Daoy (cell line): ENCODE results near the gene CCDC71L. TPM values are rescaled to one million over a fixed set of nuclear protein-coding genes. Genes with fewer than 3 reads are reported as not detected.

Source experiments
- DNase-seq: peaks from one replicate; pipeline ENCODE4 v3.0.0-alpha.2; 2015; ENCODE audit warnings: low read depth
- total RNA-seq: library from RNA; depleted of rRNA; stranded (reverse); fragments of >200 nt; shearing (Covaris generic); gene quantifications from 2 replicates; pipeline ENCODE4 v1.2.3, GENCODE V29; 2014

The CCDC71L gene
- total RNA-seq, 1 experiment from 2014 or later = 29.7 TPM

DNA sequence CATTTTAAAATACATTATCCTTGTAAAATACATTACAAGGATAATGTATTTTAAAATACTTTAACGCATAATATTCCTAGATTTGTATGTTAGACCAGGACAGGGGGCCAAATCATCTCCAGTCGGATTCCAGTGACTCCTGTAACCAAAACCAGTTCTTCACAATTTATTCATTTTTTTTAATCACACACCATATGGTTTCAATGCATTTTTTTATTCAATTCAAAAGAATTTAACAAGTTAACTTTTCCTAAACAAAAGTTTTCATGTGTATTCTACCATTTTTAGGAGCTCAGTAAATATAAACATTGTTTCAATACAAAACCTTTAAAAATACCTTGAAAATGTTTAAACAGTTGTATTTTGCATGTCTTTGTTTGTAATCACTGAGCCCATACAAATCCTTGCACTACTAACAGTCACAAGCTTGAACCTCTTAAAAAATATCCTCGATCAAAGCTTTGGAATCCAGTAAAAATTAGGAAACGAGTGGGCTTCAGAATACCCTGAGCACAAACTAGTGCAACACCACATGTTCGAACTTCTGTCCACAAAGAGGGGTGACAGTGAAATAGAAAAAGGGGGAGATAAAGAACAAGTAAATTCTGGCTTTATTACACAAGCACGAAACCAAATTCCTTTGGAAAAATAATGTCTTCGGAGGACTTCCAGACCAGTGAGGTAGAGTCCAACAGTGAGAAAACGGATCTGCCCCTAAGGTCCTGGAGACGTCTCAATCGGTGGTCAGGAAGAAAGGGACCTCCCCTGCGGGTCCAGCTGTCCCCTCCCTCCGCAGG, 1.6 kb downstream of the CCDC71L start:
- no peak for DNase-seq

DNA sequence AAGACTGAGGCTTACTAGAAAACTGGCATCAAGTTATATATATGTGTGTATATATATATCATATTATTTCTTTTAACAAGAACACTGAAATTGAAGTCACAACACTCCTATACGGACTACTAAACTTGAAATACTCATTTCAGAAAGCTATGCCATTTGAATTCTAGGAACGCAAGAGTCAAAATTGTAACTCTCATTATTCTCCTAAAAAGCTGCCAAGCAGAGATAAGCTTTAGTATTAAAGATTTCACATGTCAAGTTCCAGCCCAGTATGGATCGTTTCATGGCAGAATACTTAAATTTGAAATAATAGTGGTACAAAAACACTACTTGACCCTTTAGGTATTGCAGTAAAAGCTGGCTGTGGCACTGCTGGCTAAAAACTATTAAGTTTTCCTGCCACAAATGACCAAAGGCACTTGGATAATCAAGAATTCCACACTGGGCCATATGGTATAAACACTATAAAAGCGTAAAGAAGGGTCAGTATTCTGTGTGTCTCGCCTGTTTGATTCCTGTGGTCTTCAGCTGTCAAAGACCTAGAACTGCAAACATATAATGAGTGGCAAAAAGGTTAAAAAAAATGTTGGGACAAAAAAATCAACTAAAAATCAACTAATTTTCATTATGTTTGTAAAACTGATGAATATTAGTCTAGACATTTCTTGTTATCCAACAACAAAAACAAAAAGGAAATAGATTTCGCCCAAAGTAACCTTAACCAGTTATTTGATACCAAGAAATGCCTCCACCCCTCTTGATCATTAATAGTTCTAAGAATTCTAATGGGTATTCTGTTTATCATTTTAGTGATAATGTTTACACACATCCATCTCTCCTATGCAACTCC, 2.4 kb downstream of the CCDC71L start:
- no peak for DNase-seq

DNA sequence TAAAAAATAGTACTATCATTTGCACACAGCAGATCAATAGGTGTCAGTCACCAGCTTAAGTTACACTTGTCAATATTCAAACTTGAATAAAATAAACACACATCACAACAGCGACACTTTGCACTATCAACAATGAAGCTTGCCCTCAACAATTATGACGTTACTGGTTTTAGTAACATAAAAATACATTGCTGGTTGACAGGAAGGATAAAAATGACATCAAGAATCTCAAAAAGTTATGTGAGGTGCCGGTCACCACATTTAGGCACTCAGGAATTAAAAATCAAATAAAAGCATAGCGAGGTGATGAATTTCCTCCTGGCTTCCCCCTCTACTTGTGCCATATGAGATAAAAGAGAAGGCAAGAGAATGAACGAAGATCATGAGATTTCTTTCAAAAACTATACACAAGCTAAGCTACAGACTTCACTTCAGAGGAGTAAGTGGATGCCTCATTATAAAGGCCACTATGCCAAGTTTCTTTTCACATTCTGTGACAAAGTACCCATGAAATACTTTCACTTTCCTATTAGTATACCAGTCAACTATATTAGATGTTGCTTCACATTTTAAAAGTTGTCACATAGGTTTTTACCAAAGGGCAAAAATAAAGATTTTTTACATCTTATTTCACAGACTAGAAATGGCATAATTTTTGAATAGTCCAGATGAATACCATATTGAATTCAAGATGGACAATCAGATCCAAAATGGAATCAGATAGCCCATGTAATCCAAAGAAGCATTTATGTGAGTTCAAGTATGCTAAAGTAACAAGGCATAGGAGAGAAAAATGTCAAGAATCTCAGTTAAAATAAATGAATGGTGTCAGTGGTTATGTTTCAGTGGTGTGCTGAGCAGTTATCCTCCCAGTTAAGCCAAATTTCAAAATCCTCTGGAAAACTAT, 3.6 kb downstream of the CCDC71L start:
- no peak for DNase-seq

DNA sequence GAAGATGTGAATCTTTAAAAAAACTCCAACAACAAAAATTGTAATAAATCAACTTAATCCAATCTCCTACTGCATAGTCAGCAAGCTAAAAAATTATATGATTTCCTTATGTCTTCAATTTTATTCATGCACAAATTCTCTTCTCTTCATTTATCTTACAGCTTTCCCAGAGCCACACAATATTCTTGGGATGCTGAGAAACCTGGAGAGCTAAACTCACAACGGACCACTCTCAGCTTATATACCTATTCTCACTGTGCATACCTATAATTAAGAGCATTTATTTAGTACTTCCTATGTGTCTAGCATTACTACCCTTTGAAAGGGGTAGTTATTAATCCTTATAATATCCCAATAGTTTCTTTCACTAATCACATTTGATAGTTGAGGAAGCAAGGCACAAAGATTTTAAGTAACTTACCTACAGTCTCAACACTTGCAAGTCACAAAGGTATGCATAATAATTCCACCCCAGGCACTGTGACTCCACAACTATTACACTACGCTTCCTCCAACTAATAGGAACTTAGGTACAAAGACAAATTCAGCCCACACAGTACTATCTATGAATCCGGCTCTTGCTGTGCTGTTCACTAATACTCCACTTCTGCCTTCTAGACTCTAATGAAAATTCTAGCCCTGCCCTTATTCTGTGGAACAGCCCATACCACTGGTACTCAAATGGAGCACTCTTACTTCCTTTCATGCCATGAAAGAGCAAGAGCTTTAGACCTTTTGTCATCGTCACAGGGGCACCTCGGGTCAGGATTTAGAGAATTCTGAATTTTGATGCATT, 5.1 kb downstream of the CCDC71L start:
- no peak for DNase-seq

DNA sequence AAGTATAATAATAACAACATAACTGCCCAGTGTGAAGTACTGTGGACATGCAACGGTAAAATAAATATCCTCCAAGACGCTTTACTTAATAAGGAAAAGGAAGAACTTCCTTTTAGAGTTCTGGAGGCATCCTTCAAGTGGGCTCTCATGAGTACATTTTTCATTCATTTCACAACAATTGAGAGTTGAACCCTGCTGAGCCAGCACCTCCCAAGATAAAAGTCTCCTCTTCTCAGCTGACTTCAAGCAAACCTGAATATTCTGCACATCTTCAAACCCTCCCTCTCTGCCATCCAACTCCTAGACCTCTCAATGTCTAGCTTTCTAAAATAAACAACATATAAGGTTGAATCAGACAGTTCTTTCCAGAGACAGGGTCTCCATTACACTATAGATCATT, 7.5 kb downstream of the CCDC71L start:
- no peak for DNase-seq

DNA sequence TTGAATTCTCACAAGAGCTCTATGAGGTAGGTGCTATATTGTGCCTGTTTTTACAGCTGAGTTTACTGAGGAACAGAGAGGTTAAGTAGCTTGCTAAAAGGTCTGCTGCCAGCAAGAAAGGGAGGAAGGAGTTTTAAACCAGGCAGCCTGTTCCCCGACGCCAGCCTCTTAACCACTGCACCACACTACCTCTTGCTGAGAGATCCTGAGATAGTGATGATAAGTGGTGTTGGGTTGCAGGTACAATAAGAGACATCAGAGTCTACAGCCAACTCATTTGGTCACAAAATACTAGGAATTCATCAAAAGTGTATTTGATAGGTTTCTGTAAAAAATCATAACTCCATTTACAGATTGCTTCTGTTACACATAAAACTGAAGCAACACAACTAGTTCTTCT, 8.0 kb downstream of the CCDC71L start:
- DNase-seq = no peak

DNA sequence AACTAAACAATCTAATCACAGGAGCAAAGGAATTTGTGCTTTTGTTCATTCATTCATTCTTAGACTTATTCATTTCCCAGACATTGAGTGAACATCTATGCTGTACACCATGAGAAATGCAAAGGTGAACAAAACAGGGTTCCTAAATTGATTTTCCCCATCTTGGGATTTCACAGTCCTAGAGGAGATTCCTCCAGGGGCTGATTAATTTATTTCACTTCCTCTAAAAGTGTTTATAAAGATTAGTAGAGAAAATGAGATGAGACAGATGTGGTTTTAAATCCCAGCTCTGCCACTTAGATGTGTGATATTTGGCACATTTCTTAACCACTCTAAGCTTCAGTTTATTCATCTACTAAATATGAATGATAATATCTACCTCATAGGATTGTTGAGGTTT, 8.9 kb downstream of the CCDC71L start:
- DNase-seq = no peak

DNA sequence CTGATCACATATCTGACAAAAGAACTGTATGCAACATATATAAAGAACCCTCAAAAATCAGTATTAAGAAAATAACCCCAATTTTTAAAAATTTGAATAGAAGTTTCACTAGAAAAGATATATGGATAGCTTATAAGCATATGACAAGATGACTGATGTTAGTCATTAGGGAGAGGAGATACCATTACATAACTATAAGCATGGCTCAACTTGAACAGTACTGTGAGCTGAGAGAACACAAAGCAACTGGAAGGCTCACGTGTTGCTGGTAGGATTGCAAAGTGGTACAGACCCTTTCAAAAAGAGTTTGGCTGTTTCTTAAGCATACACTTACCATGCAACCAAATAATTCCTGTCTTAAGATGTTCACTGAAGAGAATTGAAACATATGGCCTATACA, 14.7 kb downstream of the CCDC71L start:
- DNase-seq = no peak

DNA sequence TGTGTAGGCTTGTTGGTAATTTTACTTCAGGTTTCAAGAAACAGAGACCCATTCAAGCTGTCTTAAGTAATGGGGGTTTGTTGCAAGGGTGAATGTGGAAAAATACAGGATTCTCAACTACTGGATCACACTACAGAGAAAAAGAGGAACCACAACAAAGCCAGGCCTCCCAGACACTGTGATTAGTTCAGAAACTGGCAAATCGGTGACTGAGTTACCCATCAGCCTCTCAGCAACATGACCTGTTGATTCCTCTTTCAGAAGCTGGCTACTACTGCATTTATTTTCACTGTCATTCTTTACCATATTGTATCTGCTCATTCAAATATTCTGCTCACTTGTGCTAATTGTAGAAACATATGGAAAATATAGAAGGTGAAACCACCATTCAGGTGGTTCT, 16.0 kb downstream of the CCDC71L start:
- DNase-seq = no peak

DNA sequence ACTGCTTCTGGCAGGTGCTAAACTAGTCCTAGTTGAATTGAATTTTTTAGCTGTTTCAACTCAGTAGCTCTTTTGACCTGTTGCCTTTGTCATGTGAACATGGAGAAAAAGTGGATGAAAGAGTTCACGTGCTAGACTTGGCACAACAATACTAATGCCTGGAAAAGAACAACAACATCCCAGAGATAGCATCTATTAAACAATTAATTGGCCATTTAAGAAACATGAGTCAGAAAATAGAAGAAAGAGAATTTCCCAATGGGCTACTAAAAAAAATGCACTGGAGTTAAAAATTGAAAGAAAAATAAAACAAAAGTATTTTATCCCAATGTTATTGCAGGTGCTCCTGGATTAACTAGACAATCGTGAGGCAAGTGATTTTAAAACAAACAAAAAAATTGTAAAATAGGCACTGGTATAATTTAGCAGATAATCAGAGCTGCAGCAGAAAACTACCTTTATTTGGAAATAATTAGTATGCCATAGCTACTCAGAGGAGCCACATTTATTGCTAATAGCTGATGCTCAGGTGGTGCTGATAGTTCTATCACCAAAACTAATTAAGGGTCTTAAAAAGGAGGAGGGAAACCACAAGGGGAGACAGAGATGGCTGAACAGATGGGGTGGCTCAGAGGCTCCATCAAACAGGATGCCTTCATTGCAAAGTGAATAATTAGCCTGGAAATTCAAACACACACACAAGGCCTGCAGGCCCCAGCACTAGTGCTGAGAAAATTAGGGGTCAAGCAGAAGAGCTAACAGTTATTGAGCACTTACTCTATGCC, 17.6 kb downstream of the CCDC71L start:
- DNase-seq = no peak

DNA sequence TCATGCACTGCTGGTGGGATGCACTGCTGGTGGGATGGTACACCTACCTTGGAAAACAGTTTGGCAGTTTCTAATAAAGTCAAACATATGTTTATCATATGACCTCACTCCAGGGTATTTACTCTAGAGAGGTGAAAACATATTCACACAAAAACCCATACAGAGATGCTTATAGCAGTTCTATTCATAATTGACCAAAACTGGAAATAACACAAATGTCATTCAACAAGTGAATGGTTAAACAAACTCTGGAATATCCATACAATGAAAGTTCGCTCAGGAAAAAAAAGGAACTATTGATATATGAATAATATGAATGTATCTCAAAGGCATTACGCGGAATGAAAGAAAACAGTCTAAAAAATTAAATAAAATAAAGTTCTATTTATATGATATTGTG, 19.5 kb downstream of the CCDC71L start:
- no peak for DNase-seq

DNA sequence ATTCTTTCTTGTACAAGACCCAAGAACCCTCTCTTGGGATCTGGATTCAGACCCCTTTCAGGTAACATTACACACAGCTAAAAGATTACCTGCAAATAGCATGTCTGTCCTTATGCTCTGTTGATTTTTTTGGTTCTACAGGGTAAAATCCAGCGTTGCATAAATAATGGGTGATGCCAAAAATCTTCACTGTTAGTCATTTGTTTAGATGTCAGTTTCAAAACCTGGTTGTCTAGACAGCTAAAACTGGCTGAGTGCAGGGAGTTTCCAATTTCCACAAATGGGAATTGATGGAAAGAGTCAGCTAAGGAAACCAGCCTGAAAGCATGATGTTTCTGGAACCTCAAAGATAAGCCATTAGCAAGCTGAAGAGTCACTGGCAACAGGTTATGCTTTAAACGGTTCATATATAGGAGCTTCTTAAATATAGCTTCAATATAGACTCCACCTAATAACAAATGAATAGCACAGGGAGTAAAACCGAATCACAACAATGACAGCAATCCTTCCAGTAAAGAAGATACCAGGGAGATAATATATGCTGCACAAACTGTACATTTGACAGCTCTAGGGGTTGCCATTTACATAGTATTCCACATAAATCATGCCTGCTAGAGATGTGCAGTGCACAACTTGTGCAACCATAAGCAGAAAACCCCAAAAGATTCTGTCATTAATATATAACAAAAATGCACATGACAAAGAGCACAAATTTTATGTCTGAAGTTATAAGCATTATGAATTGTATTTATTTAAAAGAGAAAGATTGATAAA, 20.4 kb downstream of the CCDC71L start:
- no peak for DNase-seq

DNA sequence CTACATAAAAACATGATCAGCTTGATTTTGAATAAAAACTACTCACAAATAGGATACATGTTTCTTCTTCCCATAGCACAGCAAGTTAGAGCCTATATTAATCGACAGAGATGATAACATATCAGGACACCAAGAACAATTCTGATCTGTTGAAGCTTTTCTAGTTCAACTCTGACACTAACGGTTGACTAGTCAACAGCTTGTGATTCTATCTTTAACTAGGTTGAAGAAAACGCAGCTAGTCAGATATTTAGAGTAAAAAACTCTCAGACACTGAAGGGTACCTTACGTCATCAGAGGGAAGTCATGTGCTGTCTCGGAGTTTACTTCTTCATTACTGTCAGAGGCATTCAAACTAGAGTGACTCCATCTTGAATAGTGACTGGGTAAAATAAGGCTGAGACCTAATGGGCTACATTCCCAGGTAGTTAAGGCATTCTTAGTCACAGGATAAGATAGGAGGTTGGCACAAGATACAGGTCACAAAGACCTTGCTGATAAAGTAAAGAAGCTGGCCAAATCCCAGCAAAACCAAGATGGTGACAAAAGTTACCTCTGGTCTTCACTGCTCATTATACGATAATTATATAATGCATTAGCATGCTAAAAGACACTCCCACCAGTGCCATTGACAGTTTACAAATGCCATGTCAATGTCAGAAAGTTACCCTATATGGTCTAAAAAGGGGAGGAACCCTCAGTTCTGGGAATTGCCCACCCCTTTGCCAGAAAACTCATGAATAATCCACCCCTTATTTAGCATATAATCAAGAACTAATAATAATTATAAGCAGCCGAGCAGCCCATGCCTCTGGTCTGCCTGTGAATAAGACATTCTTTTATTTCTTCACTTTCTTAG, 21.3 kb downstream of the CCDC71L start:
- no peak for DNase-seq

DNA sequence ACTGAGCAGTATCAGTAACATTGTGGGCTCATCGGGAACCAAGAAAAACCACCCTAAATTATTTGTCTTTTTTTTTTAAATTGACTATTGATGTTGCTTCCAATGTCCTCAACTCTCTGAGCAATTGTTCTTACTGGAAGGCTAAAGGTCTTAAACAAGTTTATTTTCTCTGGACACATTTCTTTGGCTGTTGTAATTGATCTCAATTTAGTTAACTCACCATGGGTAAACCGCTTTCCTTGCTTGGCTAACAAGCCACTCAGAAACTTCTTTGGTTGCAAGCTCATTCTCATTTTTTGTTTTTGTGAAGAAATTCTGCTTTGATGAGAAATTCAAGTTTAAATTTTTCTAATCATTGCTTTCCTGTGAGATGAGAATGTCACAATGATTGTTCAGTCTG, 25.5 kb downstream of the CCDC71L start:
- no peak for DNase-seq

DNA sequence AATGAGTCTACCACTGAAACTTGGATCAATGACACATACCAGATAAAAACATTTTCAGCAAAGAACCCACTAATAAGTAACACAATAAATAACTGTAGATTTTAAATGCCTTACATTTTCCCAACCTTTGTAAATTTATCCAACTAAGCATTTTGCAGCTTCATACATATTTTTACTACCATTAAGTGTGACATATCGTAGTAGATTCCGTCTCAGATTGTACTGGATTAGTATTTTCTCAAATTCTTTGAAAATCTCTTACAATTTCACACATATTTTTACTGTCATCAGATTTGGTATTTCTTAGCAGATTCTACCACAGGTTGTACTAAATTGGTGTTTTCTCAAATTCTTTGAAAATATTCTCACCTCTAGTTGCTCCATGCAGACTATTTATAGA, 26.0 kb downstream of the CCDC71L start:
- DNase-seq = no peak

DNA sequence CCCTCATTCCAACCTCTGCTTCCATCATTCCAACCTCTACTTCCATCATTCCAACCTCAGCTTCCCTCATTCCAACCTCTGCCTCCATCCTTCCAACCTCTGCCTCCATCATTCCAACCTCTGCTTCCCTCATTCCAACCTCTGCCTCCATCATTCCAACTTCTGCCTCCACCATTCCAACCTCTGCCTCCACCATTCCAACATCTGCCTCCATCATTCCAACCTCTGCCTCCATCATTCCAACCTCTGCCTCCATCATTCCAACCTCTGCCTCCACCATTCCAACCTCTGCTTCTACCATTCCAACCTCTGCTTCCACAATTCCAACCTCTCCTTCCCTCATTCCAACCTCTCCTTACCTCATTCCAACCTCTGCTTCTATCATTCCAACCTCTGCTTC, 30.3 kb downstream of the CCDC71L start:
- DNase-seq = no peak

DNA sequence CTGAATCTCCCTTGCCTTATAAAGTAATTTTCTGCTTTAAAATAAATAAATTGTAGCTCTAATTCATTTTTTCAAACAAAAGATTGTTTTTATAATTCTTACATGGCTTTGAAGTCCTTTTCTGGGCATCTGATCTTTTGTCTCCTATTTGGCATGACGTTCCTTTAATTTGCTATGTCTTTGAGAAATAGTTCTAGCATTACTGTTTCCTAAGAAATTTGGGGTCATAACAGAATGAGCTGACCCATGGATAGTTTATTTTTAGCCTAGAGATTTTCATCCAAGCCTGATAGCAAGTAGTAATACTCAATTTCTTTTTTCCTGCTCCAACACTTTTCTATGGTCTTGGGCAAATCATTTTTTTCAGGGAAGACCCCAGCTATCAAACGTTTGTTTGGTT, 31.4 kb downstream of the CCDC71L start:
- no peak for DNase-seq

DNA sequence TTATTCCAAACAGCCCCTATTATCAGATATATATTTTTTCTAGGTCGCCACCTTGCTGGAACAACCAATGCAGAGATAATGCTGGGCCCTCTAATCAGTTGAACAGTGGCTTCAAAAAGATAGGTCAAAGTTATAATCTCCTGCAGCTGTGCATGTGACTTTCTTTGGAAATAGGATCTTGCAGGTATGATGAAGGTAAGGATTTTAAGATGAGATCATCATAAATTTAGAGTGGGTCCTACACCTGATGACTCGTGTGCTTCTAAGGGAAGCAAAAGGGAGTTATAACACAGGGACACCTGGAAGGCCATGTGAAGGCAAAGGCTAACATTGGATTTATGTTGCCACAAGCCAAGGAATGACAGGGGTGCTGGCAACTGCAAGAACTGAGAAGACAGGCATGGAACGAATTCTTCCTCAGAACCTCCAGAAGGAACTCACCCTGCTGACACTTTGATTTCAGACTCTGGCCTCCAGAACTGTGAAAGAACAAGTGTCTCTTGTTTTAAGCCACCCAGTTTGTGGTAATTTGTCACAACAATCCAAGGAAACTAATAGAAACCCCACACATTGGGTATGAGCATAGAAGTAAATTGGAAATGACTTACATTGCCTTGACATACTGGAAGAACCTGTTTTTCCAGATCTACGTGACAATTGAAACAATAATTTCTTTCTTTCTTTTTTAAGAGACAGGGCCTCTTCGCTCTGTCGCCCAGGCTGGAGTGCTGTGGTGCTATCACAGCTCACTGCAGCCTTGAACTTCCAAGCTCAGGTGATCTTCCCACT, 34.4 kb downstream of the CCDC71L start:
- no peak for DNase-seq
